Smooth muscle cell (in vitro differentiated cells): Measurements from ENCODE around the gene HSF5. TPM values are rescaled to one million over a fixed set of nuclear protein-coding genes. Genes with fewer than 3 reads are reported as not detected.

Source experiments
- DNase-seq: peaks from one replicate; lab custom pipeline; 2025; ENCODE audit not compliant: unreplicated experiment; lab: John Stamatoyannopoulos, UW
- H2AFZ ChIP-seq: fragments of 200-600 bp; sonication (generic); 2 replicates; pipeline ENCODE4 v1.6.0; 2016; ENCODE audit warnings: antibody characterized with exemption, low read depth, mild to moderate bottlenecking
- H3F3A ChIP-seq: fragments of 200-600 bp; sonication (generic); 2 replicates; pipeline ENCODE4 v1.6.0; 2017; ENCODE audit warnings: antibody characterized with exemption, low read depth
- H3K27ac ChIP-seq: fragments of 200-600 bp; sonication (generic); 2 replicates; pipeline ENCODE4 v1.5.1; 2016; ENCODE audit warnings: low read depth, mild to moderate bottlenecking
- H3K27me3 ChIP-seq: fragments of 200-600 bp; sonication (generic); 2 replicates; pipeline ENCODE4 v1.6.1; 2016; ENCODE audit warnings: low read depth, mild to moderate bottlenecking
- H3K36me3 ChIP-seq: fragments of 200-600 bp; sonication (generic); 2 replicates; pipeline ENCODE4 v1.5.1; 2016; ENCODE audit warnings: low read depth
- H3K4me1 ChIP-seq: fragments of 200-600 bp; sonication (generic); 2 replicates; pipeline ENCODE4 v1.5.1; 2016; ENCODE audit warnings: low read depth
- H3K4me2 ChIP-seq: fragments of 200-600 bp; sonication (generic); 2 replicates; pipeline ENCODE4 v1.6.0; 2016; ENCODE audit warnings: mild to moderate bottlenecking
- H3K4me3 ChIP-seq: fragments of 200-600 bp; sonication (generic); 2 replicates; pipeline ENCODE4 v1.5.1; 2016; ENCODE audit warnings: mild to moderate bottlenecking
- H3K79me2 ChIP-seq: fragments of 200-600 bp; sonication (generic); 2 replicates; pipeline ENCODE4 v1.6.0; 2016; ENCODE audit warnings: low read depth, mild to moderate bottlenecking
- H3K9ac ChIP-seq: fragments of 200-600 bp; sonication (generic); 2 replicates; pipeline ENCODE4 v1.6.0; 2016; ENCODE audit warnings: low read depth
- H3K9me3 ChIP-seq: fragments of 200-600 bp; sonication (generic); replicated peaks from 2 replicates; pipeline ENCODE4 v1.5.1; 2016; ENCODE audit warnings: low read depth
- H4K20me1 ChIP-seq: fragments of 200-600 bp; sonication (generic); 2 replicates; pipeline ENCODE4 v1.6.0; 2016; ENCODE audit warnings: low read depth
- CTCF ChIP-seq: fragments of 200-600 bp; sonication (generic); IDR thresholded peaks from 2 replicates; pipeline ENCODE4 v1.5.1; 2017; ENCODE audit warnings: borderline replicate concordance, mild to moderate bottlenecking, antibody characterized with exemption; ENCODE audit not compliant: insufficient read depth, poor library complexity, severe bottlenecking
- WGBS: methylation state at CpG from one replicate; pipeline ENCODE4 v1.1.7; 2016; ENCODE audit warnings: low lambda C conversion rate; 5-methylcytosine and 5-hydroxymethylcytosine counted together
- polyA plus RNA-seq: library from polyadenylated mRNA; unstranded; fragments of >200 nt; fragmentation: Nextera tagmentation; extraction: Ambion mirVana; gene quantifications from 2 replicates; pipeline ENCODE4 v1.2.1, GENCODE V29; 2016
- total RNA-seq: library from RNA; depleted of rRNA; stranded (reverse); fragments of >200 nt; gene quantifications from 2 replicates; pipeline ENCODE4 v1.2.3, GENCODE V29; 2014

The HSF5 gene
- total and polyA plus RNA-seq, 2 experiments from 2014 or later, result not detected

GRCh38 chr17:58513267-58513964, 25.2 kb upstream of the HSF5 start:
- Histone ChIP-seq H3K27ac (no peak overlapping the region), H3K4me1 (peaks cover 19% of the 10 kb centered on the region), H2AFZ (no peak overlapping the region), H3K9ac (no peak overlapping the region), H3K79me2 (no peaks in the 10 kb centered on the region), H3K36me3 (no peaks in the 10 kb centered on the region), H4K20me1 (peaks cover 8% of the 10 kb centered on the region), H3K4me3 (peak overlapping the region; percentile 65), H3K9me3 (no peaks in the 10 kb centered on the region), H3F3A (peaks cover 17% of the 10 kb centered on the region), H3K27me3 (no peaks in the 10 kb centered on the region), H3K4me2 (peak overlapping the region; percentile 88)
- 43% methylated on average over 12 of the region's 14 CpGs for WGBS
- TF ChIP-seq CTCF, result no peak
- no peak for DNase-seq

GRCh38 chr17:58510075-58510474, 21.9 kb upstream of the HSF5 start:
- Histone ChIP-seq H3K4me3 (no peak overlapping the region), H3K27me3 (no peaks in the 10 kb centered on the region), H3K79me2 (no peaks in the 10 kb centered on the region), H3K9me3 (no peaks in the 10 kb centered on the region), H3F3A (peaks cover 4% of the 10 kb centered on the region), H3K36me3 (no peaks in the 10 kb centered on the region), H3K9ac (no peak overlapping the region), H2AFZ (no peak overlapping the region), H3K27ac (no peak overlapping the region), H3K4me1 (peaks cover 11% of the 10 kb centered on the region), H4K20me1 (peaks cover 8% of the 10 kb centered on the region), H3K4me2 (no peak overlapping the region)
- no peak for TF ChIP-seq CTCF
- DNase-seq, result no peak
- WGBS, result 99% methylated on average over 5 of the region's 5 CpGs

- H3K79me2 ChIP-seq, result no peaks in the 10 kb centered on the region
- peaks cover 4% of the 10 kb centered on the region for H4K20me1 ChIP-seq
- 94% methylated on average over 10 of the region's 10 CpGs for WGBS
- peaks cover 4% of the 10 kb centered on the region for H3K4me1 ChIP-seq
- no peak overlapping the region for H3K4me2 ChIP-seq
- no peaks in the 10 kb centered on the region for H3K27me3 ChIP-seq
- no peak for TF ChIP-seq CTCF
- no peak overlapping the region for H3K9ac ChIP-seq
- H3F3A ChIP-seq, result no peaks in the 10 kb centered on the region
- H2AFZ ChIP-seq, result no peak overlapping the region
- no peaks in the 10 kb centered on the region for H3K36me3 ChIP-seq
- no peak overlapping the region for H3K27ac ChIP-seq
- DNase-seq, result no peak
- no peaks in the 10 kb centered on the region for H3K9me3 ChIP-seq
- no peak overlapping the region for H3K4me3 ChIP-seq
Measured at GRCh38 chr17:58508341-58509067, 20.3 kb upstream of the HSF5 start.
